Osteocyte (in vitro differentiated cells): Measurements from ENCODE around the gene CACNG1. TPM values are rescaled to one million over a fixed set of nuclear protein-coding genes. Genes with fewer than 3 reads are reported as not detected.
"Not testable (repeated sequence)": the region's sequence is repeated elsewhere in the genome, so short reads cannot be mapped to it uniquely, and the experiment has no call there.

Experiments used
- DNase-seq: peaks from one replicate; pipeline ENCODE4 v3.0.0; 2021; ENCODE audit warnings: mixed read lengths; ENCODE audit not compliant: unreplicated experiment; ENCODE audit errors: extremely low spot score
- H3K27ac Mint-ChIP-seq: one replicate; pipeline ENCODE4 v1.8.0; 2021; ENCODE audit warnings: mild to moderate bottlenecking, mixed read lengths; ENCODE audit not compliant: unreplicated experiment
- H3K27me3 Mint-ChIP-seq: one replicate; pipeline ENCODE4 v1.8.0; 2021; ENCODE audit warnings: mixed read lengths; ENCODE audit not compliant: unreplicated experiment
- H3K36me3 Mint-ChIP-seq: one replicate; pipeline ENCODE4 v1.8.0; 2021; ENCODE audit warnings: mixed read lengths; ENCODE audit not compliant: unreplicated experiment
- H3K4me1 Mint-ChIP-seq: one replicate; pipeline ENCODE4 v1.8.0; 2021; ENCODE audit warnings: mixed read lengths; ENCODE audit not compliant: unreplicated experiment
- H3K4me3 Mint-ChIP-seq: one replicate; pipeline ENCODE4 v1.8.0; 2021; ENCODE audit warnings: mild to moderate bottlenecking, moderate library complexity, mixed read lengths; ENCODE audit not compliant: unreplicated experiment
- H3K9me3 Mint-ChIP-seq: one replicate; pipeline ENCODE4 v1.8.0; 2021; ENCODE audit warnings: mixed read lengths; ENCODE audit not compliant: unreplicated experiment
- total RNA-seq: library from RNA; stranded (reverse); gene quantifications from 2 replicates; pipeline ENCODE4 v1.2.1, GENCODE V29; 2021
- TF ChIP-seq, protein P1 (sequence below): fragments of 200-600 bp; sonication (generic); IDR thresholded peaks from 2 replicates; pipeline ENCODE4 v1.5.0; 2021; ENCODE audit warnings: antibody characterized with exemption, mild to moderate bottlenecking, moderate library complexity

CACNG1 gene
- total RNA-seq, 1 donor from 2014 or later, result not detected

DNA sequence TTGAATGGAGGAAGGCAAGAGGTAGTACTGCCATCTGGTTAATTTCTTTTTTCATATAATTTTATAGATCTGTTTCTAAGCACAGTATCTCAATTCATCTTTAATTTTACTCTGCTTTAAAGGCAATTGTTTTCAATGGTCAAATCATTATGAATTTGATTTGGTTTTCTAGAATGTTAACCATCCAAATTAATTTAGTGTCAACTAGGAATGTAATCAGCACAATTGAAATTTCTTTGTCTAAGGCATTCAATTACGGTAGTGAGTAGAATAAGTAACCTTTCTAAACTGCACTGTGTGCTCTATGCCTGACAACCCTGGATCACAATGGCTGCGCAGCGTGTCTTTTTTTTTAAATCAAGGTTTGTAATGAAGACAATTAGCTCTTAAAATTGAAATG is 44.3 kb downstream of the CACNG1 start:
- peaks cover 41% of the 10 kb centered on the region for H3K36me3 Mint-ChIP-seq
- H3K27ac Mint-ChIP-seq, result no peak overlapping the region
- TF ChIP-seq, protein P1, sequence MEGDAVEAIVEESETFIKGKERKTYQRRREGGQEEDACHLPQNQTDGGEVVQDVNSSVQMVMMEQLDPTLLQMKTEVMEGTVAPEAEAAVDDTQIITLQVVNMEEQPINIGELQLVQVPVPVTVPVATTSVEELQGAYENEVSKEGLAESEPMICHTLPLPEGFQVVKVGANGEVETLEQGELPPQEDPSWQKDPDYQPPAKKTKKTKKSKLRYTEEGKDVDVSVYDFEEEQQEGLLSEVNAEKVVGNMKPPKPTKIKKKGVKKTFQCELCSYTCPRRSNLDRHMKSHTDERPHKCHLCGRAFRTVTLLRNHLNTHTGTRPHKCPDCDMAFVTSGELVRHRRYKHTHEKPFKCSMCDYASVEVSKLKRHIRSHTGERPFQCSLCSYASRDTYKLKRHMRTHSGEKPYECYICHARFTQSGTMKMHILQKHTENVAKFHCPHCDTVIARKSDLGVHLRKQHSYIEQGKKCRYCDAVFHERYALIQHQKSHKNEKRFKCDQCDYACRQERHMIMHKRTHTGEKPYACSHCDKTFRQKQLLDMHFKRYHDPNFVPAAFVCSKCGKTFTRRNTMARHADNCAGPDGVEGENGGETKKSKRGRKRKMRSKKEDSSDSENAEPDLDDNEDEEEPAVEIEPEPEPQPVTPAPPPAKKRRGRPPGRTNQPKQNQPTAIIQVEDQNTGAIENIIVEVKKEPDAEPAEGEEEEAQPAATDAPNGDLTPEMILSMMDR, result no peak
- no peak for DNase-seq
- peaks cover 6% of the 10 kb centered on the region for H3K9me3 Mint-ChIP-seq
- H3K4me3 Mint-ChIP-seq, result no peak overlapping the region
- H3K27me3 Mint-ChIP-seq, result no peaks in the 10 kb centered on the region
- peaks cover 4% of the 10 kb centered on the region for H3K4me1 Mint-ChIP-seq

DNA sequence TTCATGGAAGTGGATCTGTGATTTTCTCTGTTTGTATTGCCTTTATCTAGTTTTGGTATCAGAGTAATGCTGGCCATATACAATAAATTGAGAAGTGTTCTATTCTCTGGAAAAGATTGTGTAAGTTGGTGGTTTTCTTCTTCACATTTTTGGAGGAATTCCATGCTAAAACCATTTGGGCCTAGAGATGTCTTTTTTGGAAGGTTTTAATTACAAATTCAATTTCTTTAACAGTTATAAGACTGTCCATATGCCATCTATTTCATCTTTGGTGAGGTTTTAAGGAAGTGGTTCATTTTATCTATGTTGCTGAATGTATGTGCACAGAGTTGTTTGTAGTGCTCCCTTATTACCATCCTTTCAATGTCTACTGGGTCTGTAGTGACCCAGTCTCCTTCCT is 46.0 kb downstream of the CACNG1 start:
- peaks cover 35% of the 10 kb centered on the region for H3K36me3 Mint-ChIP-seq
- H3K27me3 Mint-ChIP-seq, result no peaks in the 10 kb centered on the region
- TF ChIP-seq, protein P1, result no peak
- peaks cover 6% of the 10 kb centered on the region for H3K9me3 Mint-ChIP-seq
- no peak for DNase-seq
- no peak overlapping the region for H3K27ac Mint-ChIP-seq
- peaks cover 7% of the 10 kb centered on the region for H3K4me1 Mint-ChIP-seq
- H3K4me3 Mint-ChIP-seq, result no peak overlapping the region

DNA sequence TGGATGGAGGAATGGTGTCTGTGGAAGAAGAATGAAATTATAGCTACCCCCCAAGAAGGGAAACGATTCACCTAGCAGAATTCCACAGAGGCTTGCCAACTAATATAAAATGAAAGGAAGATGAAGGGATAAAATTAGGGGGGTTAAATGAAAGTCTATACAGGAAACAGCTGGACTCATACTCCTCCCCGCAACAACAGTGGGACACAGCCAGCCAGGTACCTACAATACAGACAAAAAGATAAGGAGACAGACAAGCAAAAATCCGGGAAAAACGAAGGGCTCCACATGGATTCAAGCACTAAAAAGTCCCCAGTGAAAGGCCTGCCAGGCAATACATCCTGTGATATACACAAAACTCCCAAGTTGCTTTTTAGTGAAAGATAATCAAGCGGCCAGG is 47.9 kb downstream of the CACNG1 start:
- Mint-ChIP-seq H3K27me3 (no peaks in the 10 kb centered on the region), H3K4me1 (peaks cover 14% of the 10 kb centered on the region), H3K4me3 (no peak overlapping the region), H3K27ac (no peak overlapping the region), H3K36me3 (peaks cover 30% of the 10 kb centered on the region), H3K9me3 (peaks cover 6% of the 10 kb centered on the region)
- TF ChIP-seq, protein P1, result no peak
- DNase-seq, result no peak

DNA sequence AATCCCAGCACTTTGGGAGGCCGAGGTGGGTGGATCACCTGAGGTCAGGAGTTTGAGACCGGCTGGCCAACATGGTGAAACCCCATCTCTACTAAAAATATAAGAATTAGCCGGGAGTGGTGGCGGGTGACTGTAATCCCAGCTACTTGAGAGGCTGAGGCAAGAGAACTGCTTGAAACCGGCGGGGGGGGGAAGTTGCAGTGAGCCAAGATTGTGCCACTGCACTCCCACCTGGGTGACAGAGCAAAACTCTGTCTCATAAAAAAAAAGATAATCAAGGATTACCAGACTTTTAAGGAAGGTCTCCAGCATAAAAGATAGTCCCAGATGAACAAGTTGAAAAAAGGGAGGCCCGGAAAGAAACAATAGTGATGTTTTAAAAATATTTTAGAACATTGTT is 48.4 kb downstream of the CACNG1 start:
- not testable (repeated sequence) for DNase-seq, H3K27me3 Mint-ChIP-seq, H3K9me3 Mint-ChIP-seq, H3K4me3 Mint-ChIP-seq, H3K27ac Mint-ChIP-seq
- Mint-ChIP-seq H3K36me3 (peaks cover 27% of the 10 kb centered on the region), H3K4me1 (peaks cover 14% of the 10 kb centered on the region)

DNA sequence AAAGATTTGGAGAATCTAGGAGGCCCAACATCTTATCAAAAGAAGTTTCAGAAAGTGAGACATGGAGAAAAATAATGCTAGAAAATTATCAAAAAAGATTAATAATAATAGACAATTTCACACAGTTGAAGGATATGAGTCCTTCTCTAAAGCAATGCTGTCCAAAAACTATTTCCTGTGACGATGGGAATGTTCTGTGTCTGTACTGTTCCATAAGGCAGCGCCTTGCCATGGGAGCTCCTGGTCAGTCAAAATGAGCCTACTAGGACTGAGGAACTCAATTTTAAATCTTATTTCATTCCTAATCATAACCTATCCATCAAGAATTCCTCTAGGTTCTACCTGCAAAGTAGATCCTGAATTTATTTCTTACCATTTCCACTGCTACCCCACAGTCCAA is 49.0 kb downstream of the CACNG1 start:
- no peaks in the 10 kb centered on the region for H3K27me3 Mint-ChIP-seq
- no peak overlapping the region for H3K4me3 Mint-ChIP-seq
- H3K9me3 Mint-ChIP-seq, result peaks cover 6% of the 10 kb centered on the region
- H3K36me3 Mint-ChIP-seq, result peaks cover 28% of the 10 kb centered on the region
- TF ChIP-seq, protein P1, result no peak
- H3K4me1 Mint-ChIP-seq, result peaks cover 18% of the 10 kb centered on the region
- DNase-seq, result no peak
- no peak overlapping the region for H3K27ac Mint-ChIP-seq

DNA sequence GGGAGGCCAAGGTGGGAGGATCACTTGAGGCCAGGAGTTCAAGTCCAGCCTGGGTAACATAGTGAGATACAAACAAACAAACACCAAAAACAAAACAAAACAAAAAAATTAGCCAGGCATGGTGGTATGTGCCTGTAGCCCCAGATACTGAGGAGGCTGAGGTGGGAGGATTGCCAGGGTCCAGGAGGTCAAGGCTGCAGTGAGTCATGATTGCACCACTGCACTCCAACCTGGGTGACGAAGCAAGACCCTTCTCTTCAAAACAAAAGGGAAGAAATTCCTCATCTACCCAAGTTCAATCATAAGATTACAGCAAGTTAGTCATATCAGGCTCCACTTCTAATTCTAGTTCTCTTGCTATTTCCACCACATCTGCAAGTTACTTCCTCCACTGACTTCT is 50.9 kb downstream of the CACNG1 start:
- H3K27me3 Mint-ChIP-seq, DNase-seq, H3K9me3 Mint-ChIP-seq, H3K4me3 Mint-ChIP-seq, H3K27ac Mint-ChIP-seq: not testable (repeated sequence)
- Mint-ChIP-seq H3K4me1 (peaks cover 27% of the 10 kb centered on the region), H3K36me3 (peaks cover 21% of the 10 kb centered on the region)
